GM23248 (cell line): ENCODE data around the gene ZNHIT3.

Experiments used
- EZH2 ChIP-seq: fragments of 200-600 bp; sonication (generic); IDR thresholded peaks from 2 replicates; pipeline ENCODE4 v1.6.1; 2018; ENCODE audit warnings: antibody characterized with exemption, mild to moderate bottlenecking; ENCODE audit not compliant: insufficient read depth, poor library complexity, severe bottlenecking
- EZH2phosphoT487 ChIP-seq: fragments of 200-600 bp; sonication (generic); IDR thresholded peaks from 2 replicates; pipeline ENCODE4 v1.6.1; 2018; ENCODE audit warnings: antibody characterized with exemption, moderate library complexity, mild to moderate bottlenecking, low read depth; ENCODE audit not compliant: insufficient read depth

DNA sequence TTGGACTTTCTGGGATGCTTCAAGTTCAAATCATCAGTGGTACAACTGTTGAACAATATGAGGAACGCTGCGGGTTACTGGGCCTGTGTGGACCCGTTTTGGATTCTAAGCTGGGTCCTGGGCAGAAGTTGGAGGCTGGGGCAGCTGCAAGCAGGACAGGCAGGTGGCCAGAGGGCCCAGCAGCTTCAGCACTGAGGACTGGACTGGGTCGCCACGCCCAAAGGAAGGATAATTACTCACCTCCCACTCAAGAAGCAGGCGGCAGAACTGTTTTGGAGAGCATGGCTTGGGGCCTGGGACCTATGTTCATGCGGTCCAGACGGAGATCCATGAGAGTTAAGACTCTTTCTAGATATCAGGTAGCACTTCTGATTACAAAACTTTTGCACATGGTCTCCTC, 1.5 kb upstream of the ZNHIT3 start:
- TF ChIP-seq EZH2phosphoT487 (no peak), EZH2 (no peak)
